CD8-positive, alpha-beta memory T cell (primary cell): Measurements from ENCODE around the gene GUK1. TPM values are rescaled to one million over a fixed set of nuclear protein-coding genes. Genes with fewer than 3 reads are reported as not detected.

Experiments
- CTCF ChIA-PET: fragments of 350-600 bp; sonication (Branson Sonifier 250); formaldehyde crosslinking; loops from one replicate; lab custom pipeline; 2021; ENCODE audit warnings: antibody characterized with exemption; lab: Charles Lee
- POLR2A ChIA-PET: fragments of 350-600 bp; sonication (Branson Sonifier 250); formaldehyde crosslinking; loops from one replicate; lab custom pipeline; 2021; ENCODE audit warnings: antibody characterized with exemption; lab: Charles Lee
- DNase-seq, 5 donors: peaks; one replicate each; pipeline versions ENCODE4 v3.0.0 to v3.0.0-alpha.2; 2020 to 2022; ENCODE audit warnings: mixed read lengths in 1 of 5
- H3K27ac ChIP-seq: one replicate; pipeline ENCODE4 v1.7.0; 2013; ENCODE audit warnings: low read depth, mild to moderate bottlenecking, low read length, moderate library complexity
- H3K27me3 ChIP-seq: 2 replicates; pipeline ENCODE4 v1.7.0; 2013; ENCODE audit warnings: low read length, mild to moderate bottlenecking; ENCODE audit not compliant: insufficient read depth, poor library complexity, severe bottlenecking
- H3K36me3 ChIP-seq: 2 replicates; pipeline ENCODE4 v1.7.0; 2013; ENCODE audit warnings: mild to moderate bottlenecking, low read length, moderate library complexity; ENCODE audit not compliant: insufficient read depth
- H3K4me1 ChIP-seq: 2 replicates; pipeline ENCODE4 v1.7.0; 2013; ENCODE audit warnings: mild to moderate bottlenecking, low read length, moderate library complexity; ENCODE audit not compliant: insufficient read depth
- H3K4me3 ChIP-seq: 2 replicates; pipeline ENCODE4 v1.7.0; 2013; ENCODE audit warnings: mild to moderate bottlenecking, low read length
- H3K9me3 ChIP-seq: 2 replicates; pipeline ENCODE4 v1.7.0; 2013; ENCODE audit warnings: mild to moderate bottlenecking, low read length
- H3K27ac Mint-ChIP-seq, 8 donors: one replicate each; pipeline ENCODE4 v1.8.0; 2020 to 2021; ENCODE audit warnings: mixed read lengths in 8 of 8, mild to moderate bottlenecking in 6 of 8, inconsistent platforms in 3 of 8, moderate library complexity in 3 of 8
- H3K27me3 Mint-ChIP-seq, 2 donors: one replicate each; pipeline ENCODE4 v1.8.0; 2020 to 2021; ENCODE audit warnings: mixed read lengths in 2 of 2, mild to moderate bottlenecking in 1 of 2, moderate library complexity in 1 of 2
- H3K36me3 Mint-ChIP-seq, 3 donors: one replicate each; pipeline ENCODE4 v1.8.0; 2020 to 2021; ENCODE audit warnings: mixed read lengths in 3 of 3, inconsistent platforms in 1 of 3, mild to moderate bottlenecking in 1 of 3
- H3K4me1 Mint-ChIP-seq, 3 donors: one replicate each; pipeline ENCODE4 v1.8.0; 2020 to 2021; ENCODE audit warnings: mixed read lengths in 3 of 3, inconsistent platforms in 1 of 3, mild to moderate bottlenecking in 1 of 3
- H3K4me3 Mint-ChIP-seq, 7 donors: one replicate each; pipeline ENCODE4 v1.8.0; 2020 to 2021; ENCODE audit warnings: mixed read lengths in 7 of 7, mild to moderate bottlenecking in 6 of 7, moderate library complexity in 4 of 7, inconsistent platforms in 2 of 7
- H3K9me3 Mint-ChIP-seq, 5 donors: one replicate each; pipeline ENCODE4 v1.8.0; 2020 to 2022; ENCODE audit warnings: mixed read lengths in 5 of 5, mild to moderate bottlenecking in 3 of 5, moderate library complexity in 2 of 5, inconsistent platforms in 1 of 5
- polyA plus RNA-seq: library from polyadenylated mRNA; unstranded; fragments of 300-500 nt; fragmentation: Illumina TruSeq; gene quantifications from one replicate; pipeline ENCODE4 v1.2.3, GENCODE V29; 2021
- total RNA-seq, 2 experiments: library from RNA; stranded (reverse); gene quantifications; one replicate each; pipeline ENCODE4 v1.2.3, GENCODE V29; 2021

The GUK1 gene
- total and polyA plus RNA-seq, 3 experiments from 2014 or later = 222 to 467 (median 245) TPM

DNA sequence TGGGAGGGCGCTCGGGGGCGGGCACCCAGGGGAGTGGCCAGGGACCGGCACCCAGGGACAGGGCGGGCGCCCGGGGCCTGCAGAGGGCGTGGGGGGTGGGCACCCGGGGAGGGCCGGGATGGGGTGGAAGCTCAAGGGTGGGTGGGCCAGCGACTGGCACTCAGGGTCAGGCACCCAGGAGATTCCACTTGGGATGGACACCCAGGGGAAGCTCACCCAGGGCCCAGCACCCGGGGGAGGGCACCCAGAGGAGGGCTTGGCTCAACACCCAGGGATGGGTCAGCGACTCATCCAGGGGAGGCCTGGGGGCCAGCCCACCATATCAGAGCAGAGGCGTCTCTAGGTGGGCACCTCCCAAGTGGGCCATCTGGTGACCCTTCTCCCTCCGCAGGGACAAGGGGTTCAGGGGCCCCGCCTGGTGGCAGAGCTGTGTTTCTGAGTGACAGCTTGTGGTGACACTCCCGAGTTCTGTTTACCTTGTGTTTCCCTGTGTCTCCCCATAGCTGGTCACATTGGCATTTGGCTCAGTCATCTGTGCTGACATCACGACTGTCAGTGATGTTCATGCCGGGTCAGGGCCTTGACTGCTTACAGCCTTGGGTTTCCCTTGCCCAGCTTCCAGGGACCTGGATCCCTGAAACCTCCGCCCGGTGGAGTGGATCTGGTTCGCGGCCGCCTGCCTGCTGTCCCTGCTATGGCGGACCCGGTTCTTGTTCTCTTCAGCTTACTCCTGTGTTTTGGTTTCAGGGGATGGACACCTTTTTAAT is 26.3 kb downstream of the GUK1 start:
- Mint-ChIP-seq H3K4me3 (peak overlapping the region; percentile 79 to 95 (median 84)), H3K36me3 (peaks cover 0 to 25% (median 2%) of the 10 kb centered on the region in 3 donors), H3K27ac (peak overlapping the region; percentile 87 to 96 (median 94)), H3K9me3 (no peaks in the 10 kb centered on the region), H3K4me1 (peaks cover 28 to 63% (median 51%) of the 10 kb centered on the region in 3 donors), H3K27me3 (no peaks in the 10 kb centered on the region)
- H3K4me3 ChIP-seq = peak overlapping the region; percentile 83
- POLR2A ChIA-PET = interaction anchor here (0.6 to 4.8 kb wide), 5 partner anchors 27 to 291 kb away, joined by 3 to 69 read pairs (median 4); partner anchors contain the start of genes GUK1 and TRIM11
- CTCF ChIA-PET = interaction anchor here (0.8 to 8.2 kb wide), 22 partner anchors 9 to 602 kb away, joined by 3 to 59 read pairs (median 5); partner anchors contain the start of genes GUK1 and MRPL55
- peaks cover 34% of the 10 kb centered on the region for H3K4me1 ChIP-seq
- peak in 4 of 5 donors; percentile 47 to 78 (median 58) for DNase-seq
- no peaks in the 10 kb centered on the region for H3K9me3 ChIP-seq
- no peaks in the 10 kb centered on the region for H3K36me3 ChIP-seq
- H3K27ac ChIP-seq = peak overlapping the region; percentile 97
- no peaks in the 10 kb centered on the region for H3K27me3 ChIP-seq

DNA sequence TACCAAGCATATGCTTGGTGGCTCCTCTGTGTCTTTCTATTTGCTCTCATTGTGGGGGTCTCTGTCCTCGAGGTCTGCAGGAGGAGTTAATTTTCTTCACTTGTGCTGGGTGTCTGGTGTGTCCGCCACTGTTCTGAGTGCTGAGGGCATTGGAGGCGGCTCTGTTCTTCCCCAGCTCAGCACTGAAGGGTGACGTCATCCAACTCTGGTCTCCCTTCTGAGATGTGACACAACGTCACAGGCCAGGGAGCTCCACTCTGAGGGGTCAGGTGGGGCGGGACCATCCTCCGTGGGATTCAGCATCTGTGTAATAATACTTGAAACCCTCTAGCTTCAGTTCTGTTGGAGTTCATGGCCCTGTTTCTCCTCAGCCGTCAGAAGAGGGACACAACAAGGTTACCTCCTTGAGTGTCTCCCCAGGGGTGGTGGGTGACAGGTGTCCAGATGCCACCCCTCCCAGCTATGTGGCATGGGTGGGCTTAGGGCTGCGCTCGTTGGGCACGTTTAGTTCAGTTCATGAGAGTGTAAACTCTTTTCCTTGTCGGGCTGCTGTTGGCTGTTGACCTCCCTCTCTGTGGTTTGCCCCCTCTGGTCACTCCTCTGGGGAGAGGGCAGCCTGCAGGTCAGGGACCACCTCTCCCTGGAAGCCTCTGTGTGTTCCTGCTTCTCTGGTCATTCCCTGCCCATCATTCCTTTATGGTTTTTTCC is 28.6 kb downstream of the GUK1 start:
- peaks cover 16% of the 10 kb centered on the region for H3K4me1 ChIP-seq
- no peak overlapping the region for H3K27ac ChIP-seq
- no peaks in the 10 kb centered on the region for H3K9me3 ChIP-seq
- H3K4me3 ChIP-seq = no peak overlapping the region
- peaks cover 28 to 62% (median 51%) of the 10 kb centered on the region in 3 donors for H3K4me1 Mint-ChIP-seq
- CTCF ChIA-PET = interaction anchor here (2.2 to 8.2 kb wide), 3 partner anchors 11 to 38 kb away, joined by 5 to 59 read pairs (median 17); no protein-coding TSS in a partner anchor
- H3K27me3 Mint-ChIP-seq = no peaks in the 10 kb centered on the region
- H3K36me3 ChIP-seq = no peaks in the 10 kb centered on the region
- no peak for DNase-seq
- H3K27me3 ChIP-seq = no peaks in the 10 kb centered on the region
- no peaks in the 10 kb centered on the region for H3K9me3 Mint-ChIP-seq
- POLR2A ChIA-PET = no interaction called here
- peak overlapping the region in 1 of 7 donors; percentile 16 for H3K4me3 Mint-ChIP-seq
- H3K36me3 Mint-ChIP-seq = peaks cover 0 to 35% (median 3%) of the 10 kb centered on the region in 3 donors
- H3K27ac Mint-ChIP-seq = peak overlapping the region in 6 of 8 donors; percentile 55 to 96 (median 77)

DNA sequence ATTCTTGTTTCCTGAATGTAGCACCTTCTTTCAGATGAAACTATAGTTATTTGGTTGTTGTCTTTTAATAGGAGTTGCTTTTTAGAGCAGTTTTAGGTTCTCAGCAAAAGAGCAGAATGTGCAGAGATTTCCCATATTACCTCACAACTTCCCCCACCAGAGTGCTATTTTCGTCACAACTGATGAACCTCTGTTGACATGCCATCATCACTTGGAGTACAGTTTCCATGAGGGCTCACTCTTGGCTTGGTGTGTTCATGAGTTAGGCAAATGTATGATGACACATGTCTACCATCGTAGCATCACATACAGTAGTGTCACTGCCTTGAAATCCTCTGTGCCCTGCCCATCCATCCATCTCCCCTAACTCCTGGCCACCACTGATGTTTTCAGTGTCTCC is 29.3 kb downstream of the GUK1 start:
- Histone ChIP-seq H3K27me3 (no peaks in the 10 kb centered on the region), H3K4me1 (peaks cover 15% of the 10 kb centered on the region), H3K27ac (no peak overlapping the region), H3K9me3 (no peaks in the 10 kb centered on the region), H3K36me3 (no peaks in the 10 kb centered on the region), H3K4me3 (no peak overlapping the region)
- Mint-ChIP-seq H3K4me3 (no peak overlapping the region), H3K9me3 (no peaks in the 10 kb centered on the region), H3K27ac (peak overlapping the region in 5 of 8 donors; percentile 31 to 96 (median 55)), H3K4me1 (peaks cover 23 to 56% (median 46%) of the 10 kb centered on the region in 3 donors), H3K36me3 (peaks cover 0 to 35% (median 3%) of the 10 kb centered on the region in 3 donors), H3K27me3 (no peaks in the 10 kb centered on the region)
- no peak for DNase-seq
- ChIA-PET POLR2A (no interaction called here), CTCF (interaction anchor here (8.2 kb wide), 1 partner anchor 38 kb away, joined by 59 read pairs; no protein-coding TSS in a partner anchor)

DNA sequence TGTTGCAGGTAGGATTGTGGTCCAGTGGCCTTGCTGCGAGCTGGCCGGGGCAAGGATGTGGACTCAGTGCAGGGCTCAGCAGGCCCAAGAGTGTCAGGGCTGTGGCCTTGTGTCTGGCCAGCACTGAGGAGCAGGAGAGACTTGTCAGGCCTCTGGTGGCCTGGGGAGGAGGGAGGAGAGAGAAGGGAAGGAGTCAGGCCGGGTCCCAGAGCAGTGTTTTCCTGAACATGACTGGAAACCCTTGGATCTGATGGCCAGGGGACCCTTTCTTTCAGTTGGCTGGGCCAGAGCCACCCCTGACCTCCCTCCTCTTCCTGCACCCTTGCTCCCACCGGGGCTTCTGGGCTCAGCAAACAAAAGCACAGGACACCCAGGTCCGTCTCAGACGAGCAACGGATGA is 30.6 kb downstream of the GUK1 start:
- no peak overlapping the region for H3K4me3 Mint-ChIP-seq
- Histone ChIP-seq H3K27me3 (no peaks in the 10 kb centered on the region), H3K9me3 (no peaks in the 10 kb centered on the region), H3K27ac (no peak overlapping the region), H3K4me1 (peaks cover 9% of the 10 kb centered on the region), H3K4me3 (no peak overlapping the region), H3K36me3 (no peaks in the 10 kb centered on the region)
- peak overlapping the region in 2 of 8 donors; percentile 42 to 47 for H3K27ac Mint-ChIP-seq
- H3K36me3 Mint-ChIP-seq = peaks cover 0 to 37% (median 3%) of the 10 kb centered on the region in 3 donors
- ChIA-PET POLR2A (no interaction called here), CTCF (interaction anchor here (8.2 kb wide), 1 partner anchor 40 kb away, joined by 59 read pairs; no protein-coding TSS in a partner anchor)
- peak in 1 of 5 donors; percentile 16 for DNase-seq
- no peaks in the 10 kb centered on the region for H3K9me3 Mint-ChIP-seq
- peaks cover 17 to 45% (median 36%) of the 10 kb centered on the region in 3 donors for H3K4me1 Mint-ChIP-seq
- H3K27me3 Mint-ChIP-seq = no peaks in the 10 kb centered on the region

DNA sequence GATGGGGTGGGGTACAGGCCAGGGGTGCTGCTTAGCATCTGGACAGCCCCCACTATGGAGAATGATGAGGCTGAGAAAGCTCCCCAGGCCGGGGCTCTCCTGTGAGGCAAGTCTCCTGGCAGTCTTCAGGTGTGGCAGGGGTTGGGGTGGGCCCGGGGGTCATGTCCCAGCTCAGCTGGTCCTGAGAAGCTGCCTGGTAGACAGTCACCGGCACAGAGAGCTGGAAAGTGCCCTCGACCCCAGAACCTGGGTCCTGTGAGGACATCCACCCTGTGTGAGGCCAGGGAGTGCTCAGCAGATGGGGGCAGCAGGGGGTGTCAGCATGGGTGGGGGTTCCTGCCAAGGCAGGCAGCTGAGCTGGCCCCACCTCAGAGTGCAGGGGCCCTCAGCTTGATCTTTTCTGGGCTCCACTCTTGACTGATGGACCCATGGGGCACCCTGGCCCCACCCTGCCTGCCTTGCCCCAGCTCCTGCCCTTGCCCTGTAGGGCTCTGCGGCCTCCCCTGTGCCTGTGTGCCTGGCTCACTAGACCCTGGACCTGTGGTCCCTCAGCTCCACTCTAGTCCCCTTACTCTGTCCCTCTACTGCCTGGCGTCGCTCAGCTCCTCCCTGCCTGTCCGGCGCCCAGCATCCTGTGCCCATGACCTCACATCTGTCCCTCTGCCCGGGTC is 31.3 kb downstream of the GUK1 start:
- Mint-ChIP-seq H3K27me3 (no peaks in the 10 kb centered on the region), H3K4me3 (no peak overlapping the region), H3K4me1 (peaks cover 17 to 42% (median 36%) of the 10 kb centered on the region in 3 donors), H3K9me3 (no peaks in the 10 kb centered on the region), H3K27ac (peak overlapping the region in 4 of 8 donors; percentile 14 to 50 (median 36)), H3K36me3 (peaks cover 0 to 38% (median 3%) of the 10 kb centered on the region in 3 donors)
- Histone ChIP-seq H3K36me3 (no peaks in the 10 kb centered on the region), H3K4me3 (no peak overlapping the region), H3K9me3 (no peaks in the 10 kb centered on the region), H3K27ac (no peak overlapping the region), H3K4me1 (peaks cover 8% of the 10 kb centered on the region), H3K27me3 (no peaks in the 10 kb centered on the region)
- ChIA-PET CTCF (interaction anchor here (8.2 kb wide), 1 partner anchor 40 kb away, joined by 59 read pairs; no protein-coding TSS in a partner anchor), POLR2A (no interaction called here)
- peak in 1 of 5 donors; percentile 40 for DNase-seq

DNA sequence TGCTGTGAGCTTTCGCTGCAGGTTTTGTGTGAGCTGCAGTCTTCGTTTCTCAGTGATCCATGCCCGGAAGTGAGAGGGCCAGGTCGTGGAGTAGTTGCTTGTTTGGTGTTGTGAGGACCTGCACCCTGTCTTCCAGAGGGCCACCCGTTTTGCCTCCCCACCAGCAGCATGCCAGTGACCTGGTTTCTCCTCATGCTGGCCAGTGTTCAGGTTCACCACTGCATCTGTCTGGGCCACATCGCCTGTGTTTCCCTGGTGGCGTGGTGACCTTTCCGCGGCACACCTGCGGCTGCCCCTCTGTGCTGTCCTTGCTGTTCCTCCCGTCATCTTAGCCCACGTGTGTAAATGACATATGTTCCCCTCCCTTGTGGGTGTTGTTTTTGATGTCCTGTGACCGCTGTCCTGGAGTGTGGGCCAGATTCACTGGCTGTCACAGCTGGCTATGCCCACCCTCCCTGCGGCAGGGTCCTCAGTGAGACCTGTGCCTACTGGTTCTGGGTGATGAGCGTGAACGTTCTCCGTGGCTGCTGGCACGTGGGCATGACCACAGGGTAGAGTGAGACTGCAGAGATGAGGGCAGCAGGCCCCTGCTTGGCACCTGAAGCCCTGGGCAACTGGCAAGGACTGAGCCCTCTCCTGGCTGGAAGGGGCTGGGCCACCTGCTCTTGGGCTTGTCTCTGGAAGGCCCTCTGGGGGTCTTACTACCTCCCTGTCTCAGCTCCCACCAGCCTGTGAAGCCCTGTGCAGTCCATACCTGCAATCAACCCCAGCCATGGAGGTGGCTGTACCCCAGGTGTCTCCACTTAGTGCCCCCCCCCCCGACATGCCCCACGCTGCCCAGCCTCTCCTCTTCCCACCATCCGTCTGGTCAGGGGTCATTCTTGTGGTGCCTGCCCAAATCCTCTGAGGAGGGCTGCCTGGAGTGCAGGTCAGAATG is 32.8 kb downstream of the GUK1 start:
- no peaks in the 10 kb centered on the region for H3K27me3 ChIP-seq
- H3K36me3 ChIP-seq = no peaks in the 10 kb centered on the region
- no peaks in the 10 kb centered on the region for H3K9me3 ChIP-seq
- no peaks in the 10 kb centered on the region for H3K9me3 Mint-ChIP-seq
- H3K4me3 ChIP-seq = no peak overlapping the region
- H3K4me1 Mint-ChIP-seq = peaks cover 12 to 30% (median 26%) of the 10 kb centered on the region in 3 donors
- peaks cover 0 to 40% (median 4%) of the 10 kb centered on the region in 3 donors for H3K36me3 Mint-ChIP-seq
- no peaks in the 10 kb centered on the region for H3K27me3 Mint-ChIP-seq
- no peak overlapping the region for H3K27ac ChIP-seq
- peak overlapping the region in 5 of 8 donors; percentile 33 to 81 (median 61) for H3K27ac Mint-ChIP-seq
- ChIA-PET POLR2A (no interaction called here), CTCF (interaction anchor here (8.2 kb wide), 1 partner anchor 42 kb away, joined by 59 read pairs; no protein-coding TSS in a partner anchor)
- DNase-seq = peak in 1 of 5 donors; percentile 18
- H3K4me3 Mint-ChIP-seq = peak overlapping the region in 1 of 7 donors; percentile 60
- H3K4me1 ChIP-seq = no peaks in the 10 kb centered on the region
